GM19397 (cell line): ENCODE data around the gene PARVA.

Experiments used
- ATAC-seq: cut with Tn5 transposase; IDR thresholded peaks from one replicate; pipeline ENCODE4 v1.9.1; 2021; ENCODE audit warnings: mild to moderate bottlenecking, moderate library complexity; ENCODE audit not compliant: unreplicated experiment

PARVA gene

DNA sequence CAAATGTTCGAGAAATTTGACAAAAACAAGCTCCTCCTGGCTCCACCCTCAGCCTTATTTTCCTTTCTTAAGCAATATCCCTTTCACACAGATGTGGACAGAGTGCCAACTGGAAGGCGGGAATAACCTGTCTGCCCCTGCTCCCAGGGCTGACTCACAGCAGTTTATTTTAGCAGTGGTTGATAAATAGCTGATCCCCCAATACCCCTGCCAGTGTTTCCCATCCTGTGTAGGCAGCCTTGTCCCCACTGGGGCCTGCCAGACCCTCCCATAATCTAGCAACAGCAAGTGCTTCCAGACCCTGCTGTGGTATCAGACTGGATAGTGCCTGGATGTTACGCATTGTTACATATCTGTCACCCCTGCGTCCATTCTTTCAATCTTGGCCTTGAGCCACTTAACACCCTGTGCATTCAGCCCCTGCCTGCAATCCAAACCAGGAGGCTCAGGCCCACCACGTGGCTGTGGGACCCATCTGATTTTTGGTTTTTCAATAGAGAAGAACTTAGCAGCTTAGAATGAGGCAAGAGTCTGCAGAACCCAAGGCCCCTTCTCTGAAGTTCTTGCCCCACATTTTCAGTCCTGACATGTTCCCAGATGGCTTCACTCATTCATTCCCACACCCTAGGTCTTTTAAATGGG is 53.7 kb downstream of the PARVA start:
- ATAC-seq: no peak

DNA sequence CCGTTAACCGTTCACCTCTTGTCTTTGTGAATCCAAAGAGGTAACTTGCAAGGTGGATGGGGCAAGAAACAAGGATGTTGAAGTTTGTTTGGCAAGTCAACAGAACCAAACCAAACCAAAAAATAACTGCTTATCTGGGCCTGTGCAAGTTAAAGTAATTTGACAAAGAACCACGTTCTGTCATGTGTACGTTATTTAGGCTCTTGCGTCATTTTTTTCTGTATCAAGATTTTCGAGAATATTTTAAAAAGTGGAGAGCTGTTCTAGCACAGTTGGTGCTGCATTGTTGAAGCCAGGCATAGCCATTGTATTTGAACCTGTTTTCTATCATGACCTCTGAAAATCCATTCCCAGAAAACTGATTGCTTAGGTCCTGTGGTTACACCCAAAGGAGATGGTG is 55.1 kb downstream of the PARVA start:
- no peak for ATAC-seq

DNA sequence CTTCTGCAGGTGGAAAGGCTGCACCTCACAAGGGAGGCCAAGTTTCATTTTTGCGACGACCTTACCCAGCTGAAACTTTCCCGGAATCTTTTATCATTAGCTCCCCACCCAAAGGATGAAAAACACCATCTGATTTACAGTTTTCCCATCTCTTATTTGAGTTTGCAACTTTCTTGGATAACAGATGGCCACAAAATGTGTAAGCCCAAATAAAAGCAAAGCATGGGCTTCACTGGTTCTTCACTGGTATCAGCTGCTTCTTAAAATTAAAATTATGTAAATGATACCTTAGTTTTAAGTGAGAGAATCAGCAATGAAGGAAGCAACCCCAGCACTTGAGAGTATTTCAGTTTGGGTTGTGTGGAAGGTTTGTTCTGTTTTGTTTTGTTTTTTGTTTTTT is 55.8 kb downstream of the PARVA start:
- ATAC-seq: no peak

DNA sequence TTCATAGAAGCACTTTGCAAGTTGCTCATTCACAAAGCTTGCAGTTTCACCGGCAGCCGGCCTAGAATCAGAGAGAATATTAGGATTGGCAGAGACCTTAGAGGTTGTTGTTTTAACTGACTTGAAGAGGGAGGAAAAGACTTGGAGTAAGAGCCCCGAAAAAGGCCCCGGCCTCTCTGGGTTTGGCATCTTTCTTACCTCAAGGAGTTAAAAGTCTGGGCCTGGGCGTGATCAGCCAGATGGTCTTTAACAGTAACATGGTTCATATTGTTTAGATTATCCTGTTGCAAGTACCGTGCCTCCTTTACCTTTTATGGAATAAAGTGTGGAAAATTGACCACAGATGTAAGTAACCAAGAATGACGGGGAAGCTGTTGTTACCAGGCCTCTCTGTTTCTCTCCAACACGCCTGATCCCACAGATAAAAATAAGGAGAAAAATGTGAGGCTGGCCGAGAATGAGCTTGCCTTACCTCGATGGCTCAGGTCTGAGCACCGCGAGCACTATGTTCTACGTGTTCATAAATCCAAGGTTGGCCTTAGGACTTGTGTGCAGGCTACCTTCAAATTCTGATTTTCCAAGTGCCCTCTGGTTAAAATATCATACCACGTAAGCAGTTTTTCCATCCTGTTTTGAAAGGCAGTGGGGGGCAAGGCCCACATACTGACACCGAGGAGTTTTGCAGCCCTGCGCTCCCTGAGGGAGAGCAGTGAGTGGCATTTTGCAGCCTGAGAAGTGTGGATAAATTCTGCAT is 56.4 kb downstream of the PARVA start:
- ATAC-seq: no peak

DNA sequence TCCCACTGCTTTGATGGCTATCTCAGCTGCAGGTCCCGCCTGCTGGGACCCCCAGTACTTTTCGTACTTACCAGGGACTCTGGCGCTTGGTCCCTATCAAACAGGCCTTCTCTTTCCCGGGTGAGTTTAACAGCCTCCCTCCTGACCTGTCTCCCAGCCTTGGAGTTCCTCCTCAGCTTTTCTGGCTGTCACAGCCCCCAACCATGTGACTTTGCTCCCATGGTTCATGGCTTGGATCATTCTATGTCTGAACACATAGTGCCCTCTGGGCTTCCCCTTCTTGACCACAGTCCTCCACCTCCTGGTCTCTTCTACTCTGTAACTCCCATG is 56.9 kb downstream of the PARVA start:
- no peak for ATAC-seq

DNA sequence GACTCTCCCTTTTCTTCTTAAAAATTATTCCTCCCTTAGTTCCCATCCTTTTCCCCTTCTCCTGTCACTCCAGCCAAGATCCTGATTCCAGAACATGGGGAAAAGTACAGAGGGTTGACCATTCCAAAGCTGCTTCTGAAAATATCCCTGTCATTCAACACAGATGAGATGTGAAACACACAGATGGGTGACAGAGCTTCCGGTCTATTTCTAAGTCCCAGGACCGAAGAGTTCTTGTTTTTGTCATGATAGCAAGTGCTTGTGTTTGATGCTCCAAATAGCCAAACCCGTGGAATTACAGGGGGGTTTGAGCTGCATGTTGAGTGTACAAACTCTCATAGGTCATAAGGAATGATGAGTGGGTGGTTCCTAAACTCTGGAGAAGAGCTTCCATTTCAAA is 57.9 kb downstream of the PARVA start:
- ATAC-seq: no peak

DNA sequence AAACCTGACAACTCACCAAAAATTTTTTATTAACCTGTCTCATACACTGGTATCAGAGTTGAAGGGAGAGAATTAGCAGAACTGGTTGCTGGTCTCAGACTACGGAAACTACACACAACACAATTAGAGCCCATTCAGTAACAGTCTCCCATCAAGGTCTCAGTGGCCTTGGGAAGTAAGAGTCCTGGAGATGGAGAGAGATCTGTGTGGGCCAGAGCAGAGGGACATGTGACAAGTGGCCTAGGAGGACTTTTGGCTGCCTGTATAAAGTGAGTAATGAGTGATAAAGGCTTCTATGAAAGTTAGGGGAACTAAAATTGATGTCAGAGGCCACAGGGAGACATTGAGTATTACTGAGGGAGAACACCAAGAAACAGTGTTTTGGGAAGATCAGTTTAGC is 58.9 kb downstream of the PARVA start:
- ATAC-seq: no peak

DNA sequence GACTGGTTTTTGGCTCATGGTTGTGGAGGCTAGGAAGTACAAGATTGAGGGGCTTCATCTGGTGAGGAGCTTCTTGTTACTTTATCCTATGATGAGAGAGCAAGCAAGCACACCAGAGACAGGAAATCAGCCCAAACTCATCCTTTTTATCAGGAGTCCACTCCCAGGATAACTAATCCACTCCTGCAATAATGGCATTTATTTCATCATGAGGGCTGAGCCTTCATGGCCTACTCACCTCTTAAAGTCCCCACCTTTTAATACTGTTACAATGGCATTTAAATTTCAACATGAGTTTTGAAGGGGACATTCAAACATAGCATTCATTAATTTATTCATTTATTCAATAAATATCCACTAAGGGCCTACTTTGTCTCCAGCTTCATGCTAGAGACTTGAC is 60.9 kb downstream of the PARVA start:
- ATAC-seq: no peak

DNA sequence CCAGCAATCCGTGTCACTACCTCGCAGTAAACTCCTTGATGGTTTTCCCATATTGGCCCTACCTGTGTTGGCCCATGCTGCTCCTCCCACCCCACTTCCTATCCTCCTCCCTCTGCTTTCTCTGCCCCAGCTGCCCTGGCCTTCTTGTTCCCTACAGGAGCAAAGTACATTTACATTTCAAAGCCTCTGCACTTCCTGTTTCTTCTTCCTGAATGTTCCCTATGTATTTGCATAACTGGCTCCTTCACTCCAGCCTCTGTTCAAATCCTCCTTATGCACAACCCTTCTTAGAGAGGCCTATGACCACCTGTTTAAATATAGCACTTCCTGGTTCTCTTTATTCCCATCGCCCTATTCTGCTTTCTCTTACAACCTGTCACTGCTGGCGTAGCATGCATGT is 62.2 kb downstream of the PARVA start:
- ATAC-seq: no peak

DNA sequence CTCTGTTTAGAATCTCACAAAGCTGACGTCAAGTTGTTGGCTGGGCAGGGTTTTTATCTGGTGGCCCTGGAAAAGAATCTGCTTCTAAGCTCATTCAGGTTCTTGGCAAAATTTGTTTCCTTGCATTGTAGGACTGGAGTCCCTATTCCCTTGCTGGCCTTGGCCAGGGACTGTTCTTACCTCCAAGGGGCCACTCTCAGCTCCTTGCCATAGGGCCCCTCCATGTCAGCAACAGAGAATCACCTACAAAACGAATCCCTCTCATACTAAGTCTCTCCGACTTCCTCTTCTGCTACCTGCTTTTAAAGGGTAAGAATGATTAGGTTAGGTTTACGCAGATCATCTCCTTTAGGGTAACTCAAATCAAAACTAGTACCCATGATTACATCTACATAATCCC is 63.2 kb downstream of the PARVA start:
- no peak for ATAC-seq

DNA sequence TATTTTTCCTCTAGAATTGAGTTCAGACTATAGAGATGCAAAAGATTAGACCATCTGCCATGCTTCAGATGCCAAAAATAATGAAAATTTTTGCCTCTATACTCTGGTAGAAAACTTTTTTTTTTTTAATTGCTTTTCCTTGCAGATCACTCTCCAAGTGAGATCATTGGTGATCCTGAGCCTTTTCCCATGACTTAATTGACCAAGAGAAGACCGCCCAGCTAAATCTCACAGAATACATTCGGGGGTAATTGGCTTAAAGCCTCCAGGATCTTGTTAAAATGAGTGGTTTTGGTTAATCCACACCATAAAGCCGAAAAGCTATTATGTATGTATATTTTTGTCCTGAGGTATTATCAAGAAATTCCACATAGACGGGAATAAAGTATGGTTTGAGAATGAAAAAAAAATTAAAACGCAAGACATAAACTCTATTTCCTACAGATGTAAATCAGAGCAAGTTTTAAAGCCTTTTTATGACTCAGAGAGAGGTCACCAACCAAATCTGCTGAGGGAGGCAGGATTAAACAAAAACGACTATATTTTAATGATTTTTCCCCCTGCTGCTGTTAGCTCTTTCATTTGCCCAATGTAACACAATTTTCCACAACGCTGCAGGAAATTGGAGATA is 64.0 kb downstream of the PARVA start:
- ATAC-seq: no peak

DNA sequence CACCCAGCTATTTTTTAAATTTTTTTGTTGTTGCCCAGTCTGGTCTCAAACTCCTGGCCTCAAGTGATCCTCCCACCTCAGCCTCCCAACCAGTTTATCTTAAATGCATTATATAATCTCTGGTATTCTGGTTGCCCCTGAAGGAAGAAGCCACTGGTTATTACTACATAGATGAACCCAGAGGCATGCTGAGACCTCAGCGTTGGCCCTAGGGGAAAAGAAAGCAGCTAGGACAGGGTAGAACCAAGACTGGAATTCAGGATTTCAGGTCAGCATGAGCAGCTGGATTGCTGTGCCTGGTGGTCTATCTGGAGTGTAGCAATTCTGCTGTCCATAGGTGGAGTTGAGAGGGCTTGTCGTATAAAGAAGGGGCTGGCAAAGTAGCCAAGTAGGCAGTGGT is 67.2 kb downstream of the PARVA start:
- ATAC-seq: no peak

DNA sequence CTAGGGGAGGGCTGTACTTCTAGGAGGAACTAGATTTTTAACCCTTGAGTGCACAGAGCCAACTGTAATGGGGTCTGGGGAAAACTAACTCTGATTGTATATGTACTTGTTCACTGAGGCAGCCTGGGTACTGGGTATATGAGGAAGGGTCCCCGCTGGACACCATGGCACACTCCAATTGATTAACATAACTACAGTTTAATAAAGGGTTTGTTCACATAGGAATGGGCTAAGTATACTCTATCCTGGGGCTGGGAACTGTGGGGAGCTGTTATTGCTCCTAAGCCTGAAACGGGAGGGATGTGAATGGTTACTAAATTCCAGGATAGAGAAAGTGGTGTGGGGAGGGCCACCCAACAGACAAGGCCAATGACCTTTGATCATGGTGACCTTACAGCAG is 67.6 kb downstream of the PARVA start:
- ATAC-seq: no peak

DNA sequence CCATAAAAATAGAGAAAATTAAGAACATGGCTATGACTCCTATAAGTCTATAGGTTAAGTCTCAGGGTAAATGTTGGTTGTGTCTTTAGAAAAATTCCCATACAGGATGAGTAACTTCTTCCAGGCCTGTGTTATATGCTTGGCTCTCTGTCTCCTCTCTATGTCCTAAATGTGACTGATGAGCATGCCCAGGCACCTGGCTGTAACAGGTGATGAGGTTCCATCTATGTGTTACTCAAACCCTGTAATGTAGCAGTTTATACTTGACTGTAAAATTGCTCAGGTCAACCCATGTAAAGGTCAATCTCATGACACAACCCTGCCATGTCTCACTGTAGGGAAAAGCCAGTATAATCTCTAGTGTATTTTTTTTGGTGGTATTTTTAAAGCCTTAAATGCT is 69.5 kb downstream of the PARVA start:
- no peak for ATAC-seq

DNA sequence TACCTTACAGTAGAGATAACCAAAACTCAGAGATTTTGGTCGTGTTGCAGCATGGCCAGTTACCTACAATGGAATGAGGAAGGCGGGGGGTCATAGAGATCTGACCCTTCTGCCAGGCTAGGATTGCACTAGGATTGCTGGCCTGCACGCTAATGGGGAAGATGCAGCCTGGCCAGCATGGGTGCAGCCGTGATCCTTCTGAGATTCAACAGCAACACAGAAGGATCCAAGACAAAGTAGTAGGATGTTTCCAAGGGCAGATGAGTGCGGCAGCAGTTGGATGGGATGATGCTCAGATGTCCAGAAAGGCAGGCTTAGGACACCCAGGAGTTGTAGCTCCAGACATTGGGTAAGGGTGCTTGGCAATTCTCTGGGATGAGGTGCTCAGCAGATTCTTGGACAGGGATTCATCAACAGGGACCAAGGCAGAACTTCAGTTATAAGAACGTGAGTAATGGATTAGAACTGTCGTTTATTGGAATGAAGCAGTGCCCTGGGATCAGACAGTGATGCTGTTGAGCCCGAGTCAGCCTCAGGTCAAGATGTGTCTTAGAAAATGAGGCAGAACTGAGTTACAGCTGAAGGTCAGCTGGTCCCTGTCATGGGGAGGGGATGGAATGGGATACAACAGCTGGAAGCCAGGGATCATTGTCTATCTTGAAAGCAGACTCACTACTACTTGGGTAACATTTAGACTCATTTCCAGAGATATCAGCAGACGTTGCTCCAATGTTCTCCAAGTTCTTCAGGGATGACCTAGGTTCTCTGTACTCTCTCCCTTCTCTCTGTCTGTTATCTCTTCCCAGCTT is 71.0 kb downstream of the PARVA start:
- no peak for ATAC-seq

DNA sequence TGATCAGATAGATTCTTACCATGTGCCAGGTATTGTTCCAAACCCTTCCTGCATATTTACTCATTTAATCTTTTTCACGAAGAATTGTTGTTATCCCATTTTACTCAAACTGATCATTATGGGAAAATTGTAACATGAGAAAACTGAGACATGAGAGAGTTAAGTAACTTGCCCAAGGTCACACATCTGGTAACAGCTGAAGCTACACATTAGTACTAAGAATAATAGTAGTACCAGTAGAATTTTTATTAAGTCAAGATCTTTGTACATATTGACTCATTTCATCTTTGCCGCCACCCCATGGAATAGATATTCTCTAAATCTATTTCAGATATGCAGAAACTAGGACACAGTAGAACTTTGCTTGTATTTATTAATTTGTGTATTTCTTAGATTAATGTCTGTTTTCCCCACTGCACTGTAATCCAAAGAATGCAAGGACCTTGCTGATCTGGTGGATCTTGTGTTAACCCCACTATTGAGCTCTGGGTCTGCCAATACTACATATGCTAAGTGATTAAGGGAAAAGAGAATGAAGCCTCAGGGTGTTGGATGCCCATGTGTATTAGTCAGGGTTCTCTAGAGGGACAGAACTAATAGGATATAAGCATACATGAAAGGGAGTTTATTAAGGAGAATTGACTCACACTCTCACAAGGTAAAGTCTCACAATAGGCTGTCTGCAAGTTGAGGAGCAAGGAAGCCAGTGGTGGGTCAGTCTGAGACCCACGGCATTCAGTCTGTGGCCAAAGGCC is 72.8 kb downstream of the PARVA start:
- ATAC-seq: no peak

DNA sequence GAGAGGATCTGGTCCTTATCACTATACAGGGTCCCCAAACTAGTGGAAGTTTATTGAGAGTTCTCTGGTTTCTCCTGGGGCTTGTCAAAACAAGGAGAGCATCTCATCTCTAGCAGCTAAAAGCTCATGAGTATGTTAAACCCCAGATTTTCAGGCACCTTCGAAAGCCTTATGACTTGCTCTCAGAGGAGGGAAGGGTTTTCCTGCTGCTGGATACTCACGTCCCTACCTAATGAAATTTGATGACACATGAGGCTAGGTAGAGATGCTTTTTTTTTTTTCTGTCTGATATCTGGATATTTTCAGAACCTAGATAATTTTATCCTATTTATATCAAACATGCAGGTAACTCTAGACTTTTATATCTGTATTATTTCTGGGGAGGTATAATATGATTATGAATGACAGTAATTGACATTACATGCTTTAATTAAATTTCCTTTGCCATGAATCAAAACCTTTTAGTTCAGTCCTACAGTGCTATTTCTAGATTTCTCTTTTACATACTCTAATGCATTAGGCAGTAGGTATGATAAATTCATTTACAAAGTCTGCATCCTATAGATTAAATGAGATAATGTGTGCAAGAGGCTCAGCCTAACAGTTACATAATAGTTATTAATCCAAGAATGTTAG is 73.9 kb downstream of the PARVA start:
- ATAC-seq: no peak

DNA sequence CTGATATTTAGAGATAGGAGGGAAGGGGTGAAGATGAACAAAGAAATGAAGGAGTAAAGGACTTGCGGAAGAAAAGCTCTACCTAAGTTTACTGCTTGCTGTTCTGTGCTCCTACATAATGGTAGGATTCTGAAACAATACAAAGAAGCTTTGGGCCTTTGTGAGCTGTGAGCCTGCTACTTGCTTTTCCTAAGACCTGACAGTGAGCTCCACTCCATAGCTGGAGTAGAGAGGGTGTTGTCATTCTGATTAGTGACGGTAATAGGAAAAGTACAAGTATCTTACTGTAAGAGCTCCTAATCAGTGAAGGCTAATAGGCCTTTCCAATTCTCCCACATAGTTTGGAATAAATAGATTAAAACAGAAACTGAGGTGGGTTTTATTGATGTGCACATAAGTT is 75.9 kb downstream of the PARVA start:
- no peak for ATAC-seq

DNA sequence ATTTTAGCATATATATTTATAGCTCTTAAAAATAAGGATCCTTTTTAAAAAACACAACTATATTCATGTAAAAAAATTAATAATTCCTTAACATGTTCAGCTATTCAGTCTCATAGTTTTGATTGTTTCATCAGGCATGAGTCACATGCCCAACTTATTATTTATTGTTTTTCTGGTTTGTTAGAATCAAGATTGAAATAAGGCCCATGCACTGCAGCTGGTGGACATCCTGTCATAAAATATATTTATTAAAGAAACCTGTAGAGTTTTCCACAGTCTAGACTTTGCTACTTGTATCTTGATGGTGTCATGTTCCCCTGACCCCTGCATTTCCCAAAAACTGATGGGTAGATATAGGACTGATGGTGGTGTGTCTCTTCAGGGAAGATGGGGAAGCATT is 77.4 kb downstream of the PARVA start:
- no peak for ATAC-seq

DNA sequence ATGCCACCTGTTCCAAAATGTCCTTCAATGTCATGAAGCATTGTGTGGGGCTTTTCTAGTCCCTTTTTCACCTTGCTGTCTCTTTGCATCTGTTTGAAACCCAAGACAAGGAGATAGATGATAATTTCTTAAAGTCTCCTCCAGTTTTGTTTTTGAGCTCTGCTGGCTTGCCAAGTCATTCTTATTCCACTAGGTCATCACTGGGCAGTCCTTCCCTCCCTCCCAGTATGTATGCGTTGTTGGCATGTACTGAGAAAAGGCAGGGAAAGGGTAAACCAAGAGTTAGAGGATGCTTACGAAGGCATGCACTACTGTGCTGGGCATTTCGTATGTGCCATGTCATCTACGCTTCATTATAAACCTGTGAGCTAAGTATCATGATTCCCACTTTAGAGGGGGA is 78.6 kb downstream of the PARVA start:
- no peak for ATAC-seq
